ENCODE data around the gene ADAMTSL4.
"Not testable (repeated sequence)": the region's sequence is repeated elsewhere in the genome, so short reads cannot be mapped to it uniquely, and the experiment has no call there.

Gene ADAMTSL4

GRCh38 chr1:150567341-150567716 lies 18.1 kb downstream of the ADAMTSL4 start:
- DNase-seq (ENCODE audit: low read depth in 2 of 2): no peak

DNA sequence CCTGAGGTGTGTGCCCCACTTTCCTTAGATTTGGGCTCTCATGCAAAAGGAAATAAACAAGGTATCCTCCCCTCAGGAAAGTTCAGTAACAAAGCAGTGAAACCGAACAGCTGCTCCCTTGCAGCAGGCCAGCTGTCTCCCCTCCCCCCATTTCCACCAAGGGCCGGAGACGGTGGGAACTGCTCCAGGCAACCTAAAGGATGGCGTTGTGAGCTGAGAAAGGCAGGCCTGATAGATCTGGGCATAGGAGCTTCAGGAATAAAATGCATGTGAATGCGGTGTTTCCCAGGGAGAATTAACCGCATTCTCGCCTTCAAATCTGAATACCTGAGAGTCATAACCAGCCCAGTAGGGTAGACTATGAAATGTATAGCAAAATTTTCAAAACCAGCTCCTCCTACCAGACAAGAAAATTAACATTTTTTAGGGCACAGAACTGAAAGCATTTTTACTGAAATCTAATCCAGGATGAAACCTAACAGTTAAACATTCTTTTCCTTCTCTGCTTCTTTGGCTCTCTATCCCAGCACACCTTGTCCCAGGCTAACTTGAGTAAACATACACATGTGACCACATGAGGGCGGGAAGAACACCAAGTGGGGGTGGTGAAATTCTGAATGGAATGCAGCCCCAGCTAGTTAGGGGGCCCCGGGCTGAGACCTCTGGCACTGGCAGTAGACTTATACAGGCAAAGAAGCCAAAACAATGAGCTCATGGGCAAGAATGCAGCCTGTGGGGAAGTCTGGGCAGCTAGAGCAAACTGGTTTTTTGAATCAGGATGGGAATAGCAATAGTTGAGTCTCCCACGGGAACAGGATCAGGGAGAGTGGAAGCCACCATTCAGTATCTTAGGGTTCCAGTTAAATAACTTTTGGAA lies 18.7 kb downstream of the ADAMTSL4 start:
- DNase-seq (ENCODE audit: low read depth in 2 of 2): no peak

GRCh38 chr1:150568594-150568966 lies 19.4 kb downstream of the ADAMTSL4 start:
- no peak for DNase-seq (ENCODE audit: low read depth in 2 of 2)

- DNase-seq (ENCODE audit: low read depth in 2 of 2): no peak
Measured at GRCh38 chr1:150572918-150573647, 23.9 kb downstream of the ADAMTSL4 start.

- not testable (repeated sequence) for DNase-seq (ENCODE audit: low read depth in 2 of 2)
Measured at GRCh38 chr1:150573648-150574071, 24.5 kb downstream of the ADAMTSL4 start.

DNA sequence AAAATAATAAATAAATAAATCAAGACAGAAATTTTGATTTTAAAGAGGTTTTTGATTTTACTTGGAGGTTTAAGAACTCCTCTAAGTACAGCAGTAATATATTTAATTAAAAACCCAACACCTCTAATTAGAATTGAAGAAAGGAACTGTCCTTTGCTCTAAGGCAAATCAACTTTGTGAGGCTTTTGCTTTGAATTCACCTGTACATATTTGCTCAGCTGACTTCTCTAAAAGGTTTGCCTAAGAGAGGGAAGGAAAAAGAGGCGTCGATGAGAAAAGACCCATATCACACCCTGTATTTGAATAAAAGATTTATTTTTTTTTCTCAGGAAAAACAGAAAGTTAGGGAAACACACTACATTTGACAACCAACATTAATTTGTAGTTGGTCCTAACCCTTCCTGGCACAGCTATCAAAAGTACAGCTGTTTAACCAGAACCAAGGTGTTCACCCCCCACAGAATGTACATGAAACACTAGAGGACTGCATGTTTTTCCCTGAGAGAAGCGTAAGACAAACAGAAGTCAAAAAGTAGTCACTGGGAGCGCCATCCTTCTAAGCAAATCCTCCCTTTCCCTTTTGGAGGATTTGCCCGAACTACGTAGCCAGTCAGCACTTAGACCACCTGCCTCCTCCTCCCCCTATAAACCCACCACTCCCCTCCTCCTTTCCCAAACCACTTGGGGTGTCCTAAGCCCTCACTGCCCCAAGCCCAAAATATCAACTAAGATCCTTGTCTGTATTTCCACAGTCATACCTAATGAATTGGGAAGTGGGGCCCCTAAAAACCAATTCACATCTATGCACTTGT lies 25.3 kb downstream of the ADAMTSL4 start:
- no peak for DNase-seq (ENCODE audit: low read depth in 2 of 2)

GRCh38 chr1:150575072-150575489 lies 25.9 kb downstream of the ADAMTSL4 start:
- no peak for DNase-seq (ENCODE audit: low read depth in 2 of 2)

DNA sequence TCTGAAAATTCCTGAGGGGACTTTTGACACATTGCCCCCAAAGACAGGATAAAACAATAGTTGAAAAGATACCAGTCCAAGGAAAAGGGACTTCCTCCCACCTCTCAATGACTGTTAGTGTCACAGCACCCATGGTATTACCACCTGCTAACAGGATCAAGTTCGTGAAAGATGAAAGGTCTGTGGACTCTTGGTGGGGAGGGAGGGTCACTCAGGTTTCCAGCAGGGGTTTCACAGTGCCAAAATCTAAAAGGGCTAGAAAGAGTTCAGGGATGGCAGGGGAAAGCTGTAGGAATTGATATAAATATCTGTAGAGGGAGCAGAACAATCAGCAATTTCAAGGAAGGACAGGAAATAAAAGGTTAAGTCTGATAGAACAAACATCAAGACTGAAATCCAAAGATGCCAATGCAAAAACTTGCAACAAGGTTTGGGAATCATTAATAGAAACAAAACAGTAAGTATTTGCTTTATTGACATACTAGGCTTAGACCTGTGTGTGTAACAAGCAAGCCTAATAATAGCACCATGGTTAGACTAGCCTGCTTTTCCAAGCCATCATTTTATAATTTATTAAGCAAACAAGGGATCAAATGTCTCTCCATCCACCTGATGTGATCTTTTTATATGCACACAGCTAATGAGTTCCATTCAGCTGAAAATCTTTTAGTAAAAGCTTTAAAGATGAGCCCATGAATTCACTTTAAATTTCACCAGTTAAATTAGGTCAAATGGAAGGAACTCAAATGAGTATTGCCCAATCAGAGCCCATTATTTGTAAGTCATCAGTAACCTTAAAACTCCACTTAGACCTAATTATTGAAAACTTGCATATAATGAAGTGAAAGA lies 26.5 kb downstream of the ADAMTSL4 start:
- DNase-seq (ENCODE audit: low read depth in 2 of 2): no peak

- no peak for DNase-seq (ENCODE audit: low read depth in 2 of 2)
Measured at GRCh38 chr1:150576367-150576711, 27.1 kb downstream of the ADAMTSL4 start.

GRCh38 chr1:150576794-150577556 lies 27.8 kb downstream of the ADAMTSL4 start:
- DNase-seq (ENCODE audit: low read depth in 2 of 2): no peak

DNA sequence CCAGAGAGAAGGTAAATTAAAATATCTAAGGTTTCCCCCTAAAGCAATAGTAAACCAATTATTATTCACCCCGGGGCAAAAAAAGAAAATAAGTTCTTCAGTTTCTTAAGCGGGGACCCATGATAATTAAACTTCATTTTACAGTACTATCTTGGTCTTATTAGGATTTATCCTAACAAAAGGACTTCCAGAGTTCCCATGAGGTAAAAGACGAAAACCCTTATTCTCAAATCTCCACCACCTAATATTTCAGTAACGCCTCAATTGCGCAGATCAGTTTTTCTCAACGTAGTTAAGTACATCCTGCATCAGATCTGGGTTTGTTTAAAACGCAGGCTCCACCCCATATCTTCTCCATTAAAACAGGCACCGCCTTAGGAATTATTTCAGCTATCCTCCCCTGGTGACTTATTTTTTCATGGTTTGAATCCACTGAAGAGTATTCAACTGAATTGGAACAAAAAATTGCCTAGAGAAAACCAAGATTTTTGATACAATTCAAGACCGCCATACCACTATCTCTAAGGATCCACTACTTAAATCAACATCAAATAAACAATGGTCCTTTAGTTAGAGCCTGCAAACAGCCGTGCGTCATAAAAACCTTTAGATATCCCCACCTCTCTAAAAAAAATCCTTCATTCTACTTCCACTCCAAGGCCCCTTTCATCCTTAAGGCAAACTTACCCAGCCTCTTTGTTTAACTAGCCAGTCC lies 28.5 kb downstream of the ADAMTSL4 start:
- no peak for DNase-seq (ENCODE audit: low read depth in 2 of 2)

GRCh38 chr1:150578272-150579109 lies 29.3 kb downstream of the ADAMTSL4 start:
- peak in 1 of 2 donors; percentile 38 for DNase-seq (ENCODE audit: low read depth in 2 of 2)

GRCh38 chr1:150579110-150579944 lies 30.1 kb downstream of the ADAMTSL4 start, which contains the start of gene MCL1:
Gene MCL1 (minus strand): TSS chr1:150579610. CDS start chr1:150579530, 80 bp downstream.
- peak; percentile 77 to 86 for DNase-seq (ENCODE audit: low read depth in 2 of 2)

GRCh38 chr1:150579945-150580642 lies 30.9 kb downstream of the ADAMTSL4 start:
- no peak for DNase-seq (ENCODE audit: low read depth in 2 of 2)

- DNase-seq (ENCODE audit: low read depth in 2 of 2): not testable (repeated sequence)
Measured at GRCh38 chr1:150580966-150581365, 31.8 kb downstream of the ADAMTSL4 start.

DNA sequence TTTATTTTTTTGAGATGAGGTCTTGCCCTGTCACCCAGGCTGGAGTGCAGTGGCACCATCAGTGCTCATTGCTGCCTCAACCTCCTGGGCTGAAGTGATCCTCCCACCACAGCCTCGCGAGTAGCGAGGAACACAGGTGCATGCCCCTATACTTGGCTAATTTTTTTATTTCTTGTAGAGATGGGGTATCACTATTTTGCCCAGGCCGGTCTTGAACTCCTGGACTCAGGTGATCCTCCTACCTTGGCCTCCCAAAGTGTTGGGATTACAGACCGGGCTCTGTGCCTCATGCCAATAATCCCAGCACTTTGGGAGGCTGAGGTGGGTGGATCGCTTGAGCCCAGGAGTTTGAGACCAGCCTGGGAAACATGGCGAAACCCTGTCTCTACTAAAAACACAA lies 32.2 kb downstream of the ADAMTSL4 start:
- DNase-seq (ENCODE audit: low read depth in 2 of 2): not testable (repeated sequence)

DNA sequence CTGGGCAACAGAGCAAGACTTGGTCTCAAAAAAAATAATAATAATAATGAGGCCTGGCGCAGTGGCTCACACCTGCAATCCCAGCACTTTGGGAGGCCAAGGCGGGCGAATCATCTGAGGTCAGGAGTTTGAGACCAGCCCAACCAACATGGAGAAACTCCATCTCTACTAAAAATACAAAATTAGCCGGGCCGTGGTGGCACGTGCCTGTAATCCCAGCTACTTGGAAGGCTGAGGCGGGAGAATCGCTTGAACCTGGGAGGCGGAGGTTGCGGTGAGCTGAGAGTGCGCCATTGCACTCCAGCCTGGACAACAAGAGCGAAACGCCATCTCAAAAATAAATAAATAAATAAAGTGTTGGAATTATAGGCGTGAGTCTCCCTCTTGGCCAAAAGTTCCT lies 32.8 kb downstream of the ADAMTSL4 start:
- not testable (repeated sequence) for DNase-seq (ENCODE audit: low read depth in 2 of 2)
